ENCODE data around the gene FAR2. TPM values are rescaled to one million over a fixed set of nuclear protein-coding genes. Genes with fewer than 3 reads are reported as not detected.
A peak's percentile ranks its signal among the peaks of the same experiment; 100 is the strongest.

The FAR2 gene
- total RNA-seq, 2 experiments from 2014 or later = 0.53 to 1.6 TPM

DNA sequence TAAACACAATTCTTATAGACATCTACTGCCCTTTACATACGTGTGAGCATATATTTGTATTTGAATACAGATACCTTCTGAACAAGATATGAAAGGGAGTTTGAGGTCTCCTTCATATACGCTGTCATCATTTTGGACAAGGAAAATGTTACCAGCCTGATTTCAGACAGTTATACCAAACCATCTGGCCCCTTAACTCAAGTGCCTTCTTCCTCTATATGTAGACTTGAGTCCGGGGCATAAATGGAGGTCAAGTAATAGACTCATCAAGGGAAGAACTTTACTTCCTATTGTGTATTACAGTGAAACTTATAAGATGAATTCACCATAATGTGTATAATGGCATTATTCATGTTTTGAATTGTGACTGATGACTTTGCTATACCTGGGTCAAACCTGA lies 52.2 kb downstream of the FAR2 start:
- Mint-ChIP-seq H3K4me1 (ENCODE audit: low read depth) (no peaks in the 10 kb centered on the region), H3K36me3 (ENCODE audit: low read depth) (no peaks in the 10 kb centered on the region), H3K27ac (no peak overlapping the region), H3K27me3 (no peaks in the 10 kb centered on the region), H3K9me3 (peaks cover 4% of the 10 kb centered on the region), H3K4me3 (no peak overlapping the region)
- Histone ChIP-seq H3K36me3 (ENCODE audit: insufficient read depth, low read length) (no peaks in the 10 kb centered on the region), H3K27ac (ENCODE audit: low read depth in 1 of 2, low read length in 2 of 2) (no peak overlapping the region), H3K4me3 (ENCODE audit: low read length) (no peak overlapping the region), H3K9me3 (ENCODE audit: control insufficient read depth in 1 of 2, insufficient read depth in 1 of 2, low read length in 2 of 2) (no peaks in the 10 kb centered on the region), H3K27me3 (ENCODE audit: control insufficient read depth in 1 of 2, insufficient read depth in 2 of 2, low read length in 2 of 2) (no peaks in the 10 kb centered on the region), H3K4me1 (ENCODE audit: insufficient read depth, low read length) (no peaks in the 10 kb centered on the region)
- intact Hi-C loops (cut with DNase I, micrococcal nuclease) = no loop called here
- no peak for DNase-seq
- ChIA-PET POLR2A (no interaction called here), CTCF (no interaction called here)
- TF ChIP-seq, protein P1, sequence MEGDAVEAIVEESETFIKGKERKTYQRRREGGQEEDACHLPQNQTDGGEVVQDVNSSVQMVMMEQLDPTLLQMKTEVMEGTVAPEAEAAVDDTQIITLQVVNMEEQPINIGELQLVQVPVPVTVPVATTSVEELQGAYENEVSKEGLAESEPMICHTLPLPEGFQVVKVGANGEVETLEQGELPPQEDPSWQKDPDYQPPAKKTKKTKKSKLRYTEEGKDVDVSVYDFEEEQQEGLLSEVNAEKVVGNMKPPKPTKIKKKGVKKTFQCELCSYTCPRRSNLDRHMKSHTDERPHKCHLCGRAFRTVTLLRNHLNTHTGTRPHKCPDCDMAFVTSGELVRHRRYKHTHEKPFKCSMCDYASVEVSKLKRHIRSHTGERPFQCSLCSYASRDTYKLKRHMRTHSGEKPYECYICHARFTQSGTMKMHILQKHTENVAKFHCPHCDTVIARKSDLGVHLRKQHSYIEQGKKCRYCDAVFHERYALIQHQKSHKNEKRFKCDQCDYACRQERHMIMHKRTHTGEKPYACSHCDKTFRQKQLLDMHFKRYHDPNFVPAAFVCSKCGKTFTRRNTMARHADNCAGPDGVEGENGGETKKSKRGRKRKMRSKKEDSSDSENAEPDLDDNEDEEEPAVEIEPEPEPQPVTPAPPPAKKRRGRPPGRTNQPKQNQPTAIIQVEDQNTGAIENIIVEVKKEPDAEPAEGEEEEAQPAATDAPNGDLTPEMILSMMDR (IDR thresholded peaks at IDR 0.05) = no peak
- no peak for ATAC-seq (ENCODE audit: poor library complexity)

DNA sequence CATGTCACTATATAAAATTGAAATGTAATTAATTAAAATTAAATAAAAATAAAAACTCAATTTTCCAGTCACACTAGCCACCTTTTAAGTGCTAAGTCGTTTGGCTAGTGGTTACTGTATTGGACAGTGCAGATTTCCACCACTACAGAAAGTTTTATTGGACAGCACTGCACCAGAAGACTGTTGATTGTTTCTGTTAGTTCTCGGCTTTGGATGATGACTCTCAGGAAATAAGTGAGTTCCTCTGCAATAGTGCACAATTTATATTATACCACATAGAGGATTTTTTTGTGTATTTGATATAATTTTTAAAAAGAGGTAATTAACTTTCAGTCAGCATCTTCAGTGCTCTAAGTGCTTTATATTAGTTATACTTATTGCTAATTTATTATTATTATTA lies 52.7 kb downstream of the FAR2 start:
- no peaks in the 10 kb centered on the region for H3K9me3 ChIP-seq (ENCODE audit: control insufficient read depth in 1 of 2, insufficient read depth in 1 of 2, low read length in 2 of 2)
- no peaks in the 10 kb centered on the region for H3K36me3 ChIP-seq (ENCODE audit: insufficient read depth, low read length)
- ATAC-seq (ENCODE audit: poor library complexity) (no peak), DNase-seq (no peak)
- POLR2A ChIA-PET = no interaction called here
- Mint-ChIP-seq H3K27ac (no peak overlapping the region), H3K4me3 (no peak overlapping the region), H3K27me3 (no peaks in the 10 kb centered on the region), H3K9me3 (peaks cover 4% of the 10 kb centered on the region), H3K4me1 (ENCODE audit: low read depth) (no peaks in the 10 kb centered on the region), H3K36me3 (ENCODE audit: low read depth) (no peaks in the 10 kb centered on the region)
- no peak overlapping the region for H3K4me3 ChIP-seq (ENCODE audit: low read length)
- CTCF ChIA-PET = no interaction called here
- no peaks in the 10 kb centered on the region for H3K27me3 ChIP-seq (ENCODE audit: control insufficient read depth in 1 of 2, insufficient read depth in 2 of 2, low read length in 2 of 2)
- H3K4me1 ChIP-seq (ENCODE audit: insufficient read depth, low read length) = no peaks in the 10 kb centered on the region
- TF ChIP-seq, protein P1 (IDR thresholded peaks at IDR 0.05) = no peak
- H3K27ac ChIP-seq (ENCODE audit: low read depth in 1 of 2, low read length in 2 of 2) = no peak overlapping the region
- intact Hi-C loops (cut with DNase I, micrococcal nuclease) = no loop called here

DNA sequence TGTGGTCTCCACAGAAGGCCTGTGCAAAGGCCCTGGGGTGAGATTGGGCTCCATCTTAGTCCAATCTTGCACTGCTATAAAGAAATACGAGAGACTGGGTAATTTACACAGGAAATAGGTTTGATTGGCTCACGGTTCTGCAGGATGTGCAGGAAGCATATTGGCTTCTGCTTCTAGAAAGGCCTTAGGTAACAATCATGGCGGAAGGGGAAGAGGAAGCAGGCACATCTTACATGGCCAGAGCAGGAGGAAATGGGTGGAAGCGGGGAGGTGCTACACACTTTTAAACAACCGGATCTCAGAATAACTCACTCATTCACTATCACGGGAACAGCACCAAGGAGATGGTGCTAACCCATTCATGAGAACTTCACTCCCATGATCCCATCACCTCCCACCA lies 55.4 kb downstream of the FAR2 start:
- no peaks in the 10 kb centered on the region for H3K36me3 ChIP-seq (ENCODE audit: insufficient read depth, low read length)
- Mint-ChIP-seq H3K27me3 (no peaks in the 10 kb centered on the region), H3K36me3 (ENCODE audit: low read depth) (no peaks in the 10 kb centered on the region), H3K27ac (no peak overlapping the region), H3K9me3 (peaks cover 4% of the 10 kb centered on the region), H3K4me1 (ENCODE audit: low read depth) (no peaks in the 10 kb centered on the region), H3K4me3 (no peak overlapping the region)
- H3K4me3 ChIP-seq (ENCODE audit: low read length) = no peak overlapping the region
- intact Hi-C loops (cut with DNase I, micrococcal nuclease) = no loop called here
- no peak for ATAC-seq (ENCODE audit: poor library complexity)
- H3K27me3 ChIP-seq (ENCODE audit: control insufficient read depth in 1 of 2, insufficient read depth in 2 of 2, low read length in 2 of 2) = no peaks in the 10 kb centered on the region
- TF ChIP-seq, protein P1 (IDR thresholded peaks at IDR 0.05) = no peak
- peak in 2 of 14 experiments; percentile 11 to 14 for DNase-seq
- POLR2A ChIA-PET = no interaction called here
- CTCF ChIA-PET = no interaction called here
- H3K9me3 ChIP-seq (ENCODE audit: control insufficient read depth in 1 of 2, insufficient read depth in 1 of 2, low read length in 2 of 2) = no peaks in the 10 kb centered on the region
- no peaks in the 10 kb centered on the region for H3K4me1 ChIP-seq (ENCODE audit: insufficient read depth, low read length)
- H3K27ac ChIP-seq (ENCODE audit: low read depth in 1 of 2, low read length in 2 of 2) = no peak overlapping the region

All from CD4-positive, alpha-beta T cell (primary cell).